Caki2 (cell line): ENCODE data around the gene CDC6. TPM values are rescaled to one million over a fixed set of nuclear protein-coding genes. Genes with fewer than 3 reads are reported as not detected.

ENCODE experiments used
- DNase-seq: peaks from one replicate; pipeline ENCODE4 v3.0.0-alpha.2; 2015; ENCODE audit warnings: low read depth
- in situ Hi-C: cut with HindIII; loops from 2 replicates; pipeline ENCODE4 v1.10.0; 2016; ENCODE audit warnings: low sequenced_read_pairs, low pct_unique_long_range_greater_than_20kb, mixed read lengths
- total RNA-seq: library from RNA; depleted of rRNA; stranded (reverse); fragments of >200 nt; shearing (Covaris generic); gene quantifications from 2 replicates; pipeline ENCODE4 v1.2.3, GENCODE V29; 2014; ENCODE audit warnings: low replicate concordance

Gene CDC6
- total RNA-seq, 1 experiment from 2014 or later, result 68.1 TPM

- DNase-seq, result no peak
- in situ Hi-C loops, result no loop called here
These were observed 18.7 kb downstream of the CDC6 start for GRCh38 chr17:40306395-40306794.

- in situ Hi-C loops, result no loop called here
- no peak for DNase-seq
These were observed 19.5 kb downstream of the CDC6 start for GRCh38 chr17:40307001-40307730.

DNA sequence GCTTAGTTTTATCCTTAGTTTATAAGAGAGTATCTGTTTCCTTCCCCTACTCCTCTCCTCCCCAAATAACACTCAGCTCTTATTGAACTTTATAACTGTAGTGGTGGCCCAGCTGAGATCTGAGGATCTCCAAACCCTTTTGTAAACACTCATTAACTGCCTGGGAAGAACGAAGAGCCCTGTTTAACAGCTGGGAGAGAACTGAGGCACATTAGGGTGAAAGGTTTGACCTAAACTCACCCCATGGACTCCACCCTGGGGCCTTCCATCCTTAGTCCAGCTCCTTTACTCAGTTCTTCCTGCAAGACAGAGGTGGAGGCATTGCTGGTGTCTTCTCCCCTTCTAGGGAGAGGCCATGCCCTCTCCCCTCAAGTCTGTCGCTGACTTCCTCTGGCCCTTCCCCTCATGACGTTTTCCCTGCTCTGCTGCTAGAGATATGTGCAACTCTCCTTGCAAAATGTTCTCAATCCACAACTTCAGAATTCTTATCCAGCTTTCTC, 20.1 kb downstream of the CDC6 start:
- DNase-seq, result no peak
- in situ Hi-C loops, result no loop called here

DNA sequence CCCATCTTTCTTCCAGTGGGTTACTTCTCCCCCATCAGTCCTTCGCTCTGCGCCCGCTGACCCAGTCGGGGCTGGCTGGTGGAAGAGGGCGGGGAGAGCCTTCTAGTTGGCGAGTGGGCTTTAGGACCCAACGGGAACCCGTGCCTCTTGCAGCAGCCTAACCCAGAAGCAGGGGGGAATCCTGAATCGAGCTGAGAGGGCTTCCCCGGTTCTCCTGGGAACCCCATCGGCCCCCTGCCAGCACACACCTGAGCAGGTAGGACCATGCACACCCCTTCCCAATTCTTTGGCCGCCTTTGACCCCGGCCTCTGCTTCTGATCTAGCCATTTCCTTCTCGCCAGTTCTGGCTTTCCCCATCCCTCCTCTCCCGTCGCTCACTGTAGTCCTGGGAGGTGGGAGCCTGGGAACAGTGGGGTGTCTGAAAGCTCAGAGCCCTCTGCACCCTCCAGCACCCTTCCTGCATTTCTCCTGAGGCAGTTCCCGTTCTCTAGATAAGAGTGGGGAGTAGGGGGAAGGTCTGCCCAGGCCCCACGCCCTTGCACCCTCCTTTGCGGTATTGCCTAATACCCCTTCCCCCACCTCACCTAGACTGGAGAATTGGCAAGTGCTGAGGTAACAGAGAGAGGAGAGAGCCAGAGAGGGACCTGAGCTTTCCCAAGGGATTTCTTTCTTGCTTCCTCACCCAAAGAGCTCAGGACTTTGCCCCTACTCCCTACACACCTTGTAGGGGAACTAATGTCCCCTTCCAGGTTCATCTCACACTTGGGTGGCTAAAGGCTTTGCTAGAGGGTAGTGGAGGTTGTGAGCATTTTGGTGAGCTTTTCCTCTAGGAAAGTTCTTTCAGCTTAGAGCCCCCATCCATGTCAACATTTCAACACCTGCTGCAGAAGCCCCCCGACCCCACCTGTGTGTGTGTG, 21.6 kb downstream of the CDC6 start, which contains the start of gene RARA:
RARA (plus strand) TSS at position 150 of the 918 bp plus-strand sequence. CDS start 22,039 bp downstream, outside the sequence.
- DNase-seq, result peak; percentile 61
- in situ Hi-C loops, result no loop called here

- in situ Hi-C loops, result no loop called here
- no peak for DNase-seq
These were observed 22.4 kb downstream of the CDC6 start for GRCh38 chr17:40309949-40310510.

DNA sequence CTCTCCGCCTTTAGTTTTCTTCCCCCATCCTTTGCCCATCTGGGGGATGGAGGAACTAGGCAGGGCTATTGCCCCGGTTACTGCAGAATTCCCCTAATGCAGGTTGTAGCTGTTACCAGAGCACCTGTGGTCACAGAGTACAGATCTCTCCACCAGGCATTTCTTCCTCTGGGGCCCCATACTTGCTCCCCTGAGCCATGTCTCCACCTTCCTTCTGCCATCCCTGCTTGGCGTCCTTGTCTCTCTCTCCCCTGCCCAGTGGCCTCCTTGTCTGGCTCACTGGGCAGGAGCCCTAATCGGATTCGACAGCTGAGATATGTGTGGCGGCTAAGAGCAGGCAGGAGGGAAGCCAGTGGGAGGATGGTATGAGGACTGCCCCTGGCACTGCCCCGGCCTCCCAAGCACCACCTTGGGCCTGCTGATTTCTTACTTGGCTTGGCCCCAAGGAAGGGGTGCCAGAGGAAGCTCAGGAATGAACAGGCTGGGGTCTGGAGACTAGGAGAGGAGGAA, 23.3 kb downstream of the CDC6 start:
- in situ Hi-C loops, result no loop called here
- DNase-seq, result no peak

DNA sequence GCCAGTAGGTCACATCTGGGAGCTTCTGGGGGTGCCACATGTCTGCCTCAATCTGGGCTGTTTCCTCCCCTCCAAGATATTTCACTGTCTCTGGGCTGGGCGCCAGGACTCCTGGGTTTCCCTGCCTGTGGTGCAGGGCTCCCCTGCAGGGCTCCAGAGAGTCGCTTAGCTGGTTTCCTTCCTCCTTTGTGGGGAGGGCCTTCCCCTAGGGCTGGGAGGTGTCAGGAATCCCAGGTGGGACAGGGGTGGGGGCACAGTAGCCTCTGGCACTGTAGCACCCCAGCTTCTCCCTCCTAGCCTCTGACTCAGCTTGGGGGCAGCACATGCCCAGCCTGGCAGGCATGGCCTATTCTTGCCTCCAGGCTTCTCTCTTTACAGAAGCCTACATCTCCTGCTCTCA, 23.9 kb downstream of the CDC6 start:
- no peak for DNase-seq
- in situ Hi-C loops, result no loop called here

DNA sequence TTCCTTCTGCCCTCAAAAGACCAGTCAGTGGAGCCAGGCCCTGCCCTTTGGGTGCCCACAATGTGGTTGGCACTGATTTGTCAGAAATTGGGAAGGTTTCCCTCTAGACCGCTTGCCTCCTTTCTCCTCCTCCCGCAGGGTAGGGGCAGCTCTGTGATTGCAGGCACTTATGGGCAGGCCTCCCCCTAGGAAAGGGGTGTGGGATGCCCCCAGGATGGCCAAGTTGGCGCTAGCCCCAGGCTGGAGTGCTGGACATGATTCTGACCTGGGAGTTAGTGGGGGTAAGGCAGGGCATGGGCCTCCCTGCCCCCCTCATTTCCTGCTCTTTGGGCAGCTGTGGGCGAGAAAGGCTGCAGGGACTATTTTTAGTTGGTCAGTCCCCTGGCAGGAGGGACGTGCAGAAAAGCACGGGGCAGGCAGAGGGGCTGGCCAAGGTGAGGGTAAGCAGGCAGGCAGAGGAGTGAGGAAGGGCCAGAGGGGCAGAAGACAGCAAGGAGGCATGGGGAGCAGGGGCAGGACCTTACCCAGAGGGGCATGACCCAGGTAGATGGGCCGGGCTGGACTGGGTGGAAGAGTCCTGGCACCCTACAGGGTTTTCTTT, 24.6 kb downstream of the CDC6 start:
- in situ Hi-C loops, result no loop called here
- DNase-seq, result no peak

GRCh38 chr17:40312893-40313667, 25.4 kb downstream of the CDC6 start:
- in situ Hi-C loops, result no loop called here
- DNase-seq, result no peak

GRCh38 chr17:40313668-40314583, 26.2 kb downstream of the CDC6 start:
- in situ Hi-C loops, result no loop called here
- peak; percentile 59 for DNase-seq

- in situ Hi-C loops, result no loop called here
- peak; percentile 91 for DNase-seq
These were observed 26.9 kb downstream of the CDC6 start for GRCh38 chr17:40314584-40314956.

- DNase-seq, result no peak
- in situ Hi-C loops, result no loop called here
These were observed 27.5 kb downstream of the CDC6 start for GRCh38 chr17:40315206-40315605.

- in situ Hi-C loops, result no loop called here
- DNase-seq, result no peak
These were observed 28.2 kb downstream of the CDC6 start for GRCh38 chr17:40315678-40316570.

DNA sequence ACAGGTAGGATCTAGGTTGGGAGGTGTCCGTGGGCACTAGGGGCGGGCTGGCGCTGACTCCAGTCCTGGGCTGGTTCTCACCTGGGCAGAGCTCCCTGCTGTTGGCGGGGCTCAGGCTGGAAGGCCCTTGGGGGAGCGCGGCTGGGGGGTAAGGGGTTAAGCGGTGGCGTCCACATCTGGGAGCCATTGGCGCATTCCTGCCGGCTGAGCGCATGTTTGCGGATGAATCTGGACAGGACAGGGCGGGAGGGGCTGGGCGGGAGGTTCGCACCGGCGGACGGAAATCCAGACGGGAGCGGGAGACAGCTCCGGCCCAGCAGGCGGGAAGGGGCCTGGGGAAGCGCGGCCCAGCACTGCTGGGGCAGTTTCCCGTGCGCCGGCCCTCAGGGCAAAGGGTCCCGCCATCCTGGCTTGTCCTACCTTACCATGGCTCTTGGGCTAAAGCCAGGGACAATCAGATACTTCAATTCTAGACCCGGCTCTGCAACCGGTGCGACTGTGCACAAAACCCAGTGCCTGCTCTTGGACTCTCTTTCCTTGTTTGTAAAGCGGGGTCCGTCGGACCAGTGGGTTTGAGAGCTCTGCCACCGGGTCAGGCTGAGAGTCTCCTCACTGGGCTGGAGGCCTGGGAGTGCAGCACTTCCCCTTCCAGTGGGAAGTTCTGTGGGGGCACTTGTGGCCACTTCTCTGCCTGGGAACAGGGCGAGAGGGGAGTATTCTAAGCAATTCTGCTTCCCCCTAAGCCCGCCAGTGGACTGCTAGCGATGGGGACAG, 29.1 kb downstream of the CDC6 start:
- peak; percentile 66 for DNase-seq
- in situ Hi-C loops, result no loop called here

DNA sequence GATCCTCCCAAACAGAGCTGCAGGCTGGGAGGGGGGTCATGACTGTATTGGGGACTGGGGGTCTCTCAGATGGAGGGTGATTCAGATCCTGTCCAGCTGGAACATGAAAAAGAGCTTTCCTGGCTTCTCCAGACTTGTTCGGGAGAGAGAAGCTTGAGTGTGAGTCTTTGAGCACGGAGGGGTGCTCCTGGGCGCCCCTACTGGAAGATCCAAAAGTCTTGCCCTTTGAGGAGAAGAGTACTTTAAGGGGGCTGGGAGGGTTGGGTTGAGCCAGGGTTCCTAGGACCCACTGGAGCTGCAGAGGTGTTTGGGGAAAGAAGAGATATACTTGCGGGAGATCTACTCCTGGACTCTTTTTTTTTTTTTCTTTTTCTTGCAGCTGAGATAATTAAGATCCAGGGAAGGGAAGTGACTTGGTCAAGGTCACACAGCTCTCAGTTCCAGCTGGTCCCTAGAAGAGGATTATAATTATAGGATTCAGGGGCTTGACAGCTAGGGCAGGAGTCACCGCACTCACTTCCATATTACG, 29.7 kb downstream of the CDC6 start:
- DNase-seq, result peak; percentile 70
- in situ Hi-C loops, result no loop called here
